SK-N-SH (cell line): ENCODE data around the gene MIS12. TPM values are rescaled to one million over a fixed set of nuclear protein-coding genes. Genes with fewer than 3 reads are reported as not detected.

Experiments
- CTCF ChIA-PET: fragments of 300-600, 350-600 bp; formaldehyde crosslinking; extraction: SDS; loops from one replicate; lab custom pipeline; 2021; lab: Yijun Ruan, JAX
- POLR2A ChIA-PET: fragments of 350-600 bp; sonication (Branson Sonifier 250); formaldehyde crosslinking; extraction: SDS; loops from one replicate; lab custom pipeline; 2020; ENCODE audit warnings: antibody characterized with exemption, inconsistent platforms; lab: Yijun Ruan, JAX
- DNase-seq: peaks from one replicate; pipeline ENCODE4 v3.0.0; 2012
- H2AFZ ChIP-seq: fragments of 200-600 bp; sonication (generic); 2 replicates; pipeline ENCODE4 v1.8.1; 2016; ENCODE audit warnings: antibody characterized with exemption, mild to moderate bottlenecking, low read depth
- H3F3A ChIP-seq: fragments of 200-600 bp; sonication (generic); replicated peaks from 2 replicates; pipeline ENCODE3; 2016; ENCODE audit warnings: antibody characterized with exemption, mild to moderate bottlenecking; ENCODE audit not compliant: insufficient read depth
- H3K27ac ChIP-seq, 2 experiments: fragments of 200-500 bp in 1 of 2; fragments of 200-600 bp in 1 of 2; sonication (Bioruptor generic) in 1 of 2; sonication (generic), shearing (Covaris generic) in 1 of 2; 2 replicates each; pipeline versions ENCODE4 v1.5.1 to v1.6.1; 2014 to 2016; ENCODE audit warnings: low read depth in 2 of 2, inconsistent platforms in 1 of 2, low read length in 1 of 2, mild to moderate bottlenecking in 1 of 2, mixed read lengths in 1 of 2
- H3K27me3 ChIP-seq: fragments of 200-600 bp; sonication (generic), shearing (Covaris generic); 2 replicates; pipeline ENCODE4 v1.6.1; 2016; ENCODE audit warnings: mixed run types; ENCODE audit not compliant: insufficient read depth
- H3K36me3 ChIP-seq, 2 experiments: fragments of 200-500 bp in 1 of 2; fragments of 200-600 bp in 1 of 2; sonication (Bioruptor generic) in 1 of 2; sonication (generic) in 1 of 2; replicated peaks in 1 of 2; 2 replicates each; pipeline versions ENCODE3 to v1.5.1; 2014 to 2016; ENCODE audit warnings: low read length in 1 of 2, mild to moderate bottlenecking in 1 of 2; ENCODE audit not compliant: insufficient read depth in 2 of 2, control insufficient read depth in 1 of 2
- H3K4me1 ChIP-seq, 2 experiments: fragments of 200-500 bp in 1 of 2; fragments of 200-600 bp in 1 of 2; sonication (Bioruptor generic) in 1 of 2; sonication (generic), shearing (Covaris generic) in 1 of 2; 2 replicates each; pipeline versions ENCODE4 v1.5.1 to v1.6.1; 2014 to 2016; ENCODE audit warnings: low read depth in 1 of 2, low read length in 1 of 2, mixed run types in 1 of 2; ENCODE audit not compliant: insufficient read depth in 2 of 2, control insufficient read depth in 1 of 2
- H3K4me2 ChIP-seq: fragments of 200-600 bp; sonication (generic), shearing (Covaris generic); 2 replicates; pipeline ENCODE4 v1.6.1; 2017; ENCODE audit warnings: mixed run types
- H3K4me3 ChIP-seq, 2 experiments: fragments of 200-500 bp in 1 of 2; fragments of 200-600 bp in 1 of 2; sonication (Bioruptor generic) in 1 of 2; sonication (generic), shearing (Covaris generic) in 1 of 2; 2 replicates each; pipeline versions ENCODE4 v1.5.1 to v1.8.1; 2014 to 2016; ENCODE audit warnings: low read depth in 2 of 2, inconsistent platforms in 1 of 2, low read length in 1 of 2, mild to moderate bottlenecking in 1 of 2, mixed read lengths in 1 of 2, moderate library complexity in 1 of 2
- H3K79me2 ChIP-seq: fragments of 200-600 bp; sonication (generic); 2 replicates; pipeline ENCODE4 v1.8.1; 2017; ENCODE audit warnings: mild to moderate bottlenecking; ENCODE audit not compliant: insufficient read depth
- H3K9ac ChIP-seq: fragments of 200-600 bp; sonication (generic); 2 replicates; pipeline ENCODE4 v1.6.1; 2017; ENCODE audit warnings: mixed run types
- H3K9me2 ChIP-seq: fragments of 200-600 bp; sonication (generic); 2 replicates; pipeline ENCODE4 v1.6.1; 2017; ENCODE audit warnings: mixed run types
- H3K9me3 ChIP-seq: fragments of 200-600 bp; sonication (generic); 2 replicates; pipeline ENCODE4 v1.6.1; 2017; ENCODE audit warnings: mixed run types, mild to moderate bottlenecking, moderate library complexity
- H4K20me1 ChIP-seq: fragments of 200-600 bp; sonication (generic); 2 replicates; pipeline ENCODE4 v1.6.1; 2017; ENCODE audit warnings: mild to moderate bottlenecking, mixed run types; ENCODE audit not compliant: insufficient read depth
- EP300 ChIP-seq, 2 experiments: IDR thresholded peaks; 2 replicates each; pipeline versions ENCODE4 v1.4.0 to v1.6.1; 2012; ENCODE audit warnings: borderline replicate concordance in 1 of 2, low read depth in 1 of 2, low read length in 1 of 2
- EZH2phosphoT487 ChIP-seq: fragments of 200-600 bp; sonication (generic); IDR thresholded peaks from 2 replicates; pipeline ENCODE4 v1.6.1; 2017; ENCODE audit warnings: low read depth, mixed run types, mild to moderate bottlenecking, antibody characterized with exemption, moderate library complexity, borderline replicate concordance
- FOSL2 ChIP-seq: IDR thresholded peaks from 2 replicates; pipeline ENCODE4 v1.4.0; 2012; ENCODE audit warnings: low read depth, mild to moderate bottlenecking, moderate library complexity, borderline replicate concordance
- FOXJ3 ChIP-seq: sonication (generic); formaldehyde crosslinking; IDR thresholded peaks from 2 replicates; pipeline ENCODE4 v1.5.1; 2020; ENCODE audit warnings: mild to moderate bottlenecking, missing genetic modification reagents
- GABPA ChIP-seq: IDR thresholded peaks from 2 replicates; pipeline ENCODE4 v1.4.0; 2012; ENCODE audit warnings: low read depth, mild to moderate bottlenecking
- GATA2 ChIP-seq: sonication (generic); formaldehyde crosslinking; IDR thresholded peaks from 2 replicates; pipeline ENCODE4 v1.5.0; 2020; ENCODE audit warnings: mild to moderate bottlenecking, missing genetic modification reagents
- IRF3 ChIP-seq: fragments of 150-350 bp; IDR thresholded peaks from 2 replicates; pipeline ENCODE4 v1.6.1; 2016; ENCODE audit warnings: mild to moderate bottlenecking, low read depth, low read length
- JUND ChIP-seq: IDR thresholded peaks from 2 replicates; pipeline ENCODE4 v1.4.0; 2012
- MAX ChIP-seq: IDR thresholded peaks from 2 replicates; pipeline ENCODE4 v1.4.0; 2012; ENCODE audit warnings: low read depth
- NRF1 ChIP-seq: IDR thresholded peaks from 2 replicates; pipeline ENCODE4 v1.6.1; 2012; ENCODE audit warnings: low read depth, mild to moderate bottlenecking, low read length
- RAD21 ChIP-seq: IDR thresholded peaks from 2 replicates; pipeline ENCODE4 v1.6.1; 2012; ENCODE audit warnings: mild to moderate bottlenecking, low read length
- RFX5 ChIP-seq: IDR thresholded peaks from 2 replicates; pipeline ENCODE4 v1.6.1; 2012; ENCODE audit warnings: mild to moderate bottlenecking, improper control_type of control experiment, low read length
- SMC3 ChIP-seq: IDR thresholded peaks from 2 replicates; pipeline ENCODE4 v1.6.1; 2012; ENCODE audit warnings: low read depth, low read length, improper control_type of control experiment
- TAF1 ChIP-seq: IDR thresholded peaks from 2 replicates; pipeline ENCODE4 v1.6.1; 2012; ENCODE audit warnings: low read depth, mild to moderate bottlenecking, low read length, moderate library complexity, borderline replicate concordance
- USF1 ChIP-seq: IDR thresholded peaks from 2 replicates; pipeline ENCODE4 v1.4.0; 2012; ENCODE audit warnings: low read depth, borderline replicate concordance
- USF2 ChIP-seq: fragments of 150-350 bp; IDR thresholded peaks from 2 replicates; pipeline ENCODE4 v1.6.1; 2017; ENCODE audit warnings: antibody characterized with exemption, low read length, low read depth, borderline replicate concordance
- WGBS: methylation state at CpG from one replicate; pipeline ENCODE4 v1.1.6; 2017; ENCODE audit warnings: low lambda C conversion rate; 5-methylcytosine and 5-hydroxymethylcytosine counted together
- polyA plus RNA-seq, 3 experiments: library from polyadenylated mRNA; depleted of rRNA; stranded (reverse); fragments of >200 nt; gene quantifications; 2 replicates each; pipeline ENCODE4 v1.2.3, GENCODE V29; 2012

Gene MIS12
- polyA plus RNA-seq, 1 of the 3 experiments (the other 2 are of a cell fraction) = 9.3 TPM

GRCh38 chr17:5536866-5537650, 50.7 kb downstream of the MIS12 start:
- H3K36me3 ChIP-seq = peaks cover 0 to 3% of the 10 kb centered on the region in 2 experiments

GRCh38 chr17:5539286-5539685, 52.9 kb downstream of the MIS12 start:
- ChIA-PET CTCF (no interaction called here), POLR2A (no interaction called here)
- Histone ChIP-seq H3K27me3 (no peaks in the 10 kb centered on the region), H3K4me1 (no peaks in the 10 kb centered on the region), H3K9me3 (no peaks in the 10 kb centered on the region), H3K4me2 (no peak overlapping the region), H3K27ac (no peak overlapping the region), H3K4me3 (no peak overlapping the region), H2AFZ (no peak overlapping the region), H3K9ac (no peak overlapping the region), H4K20me1 (no peaks in the 10 kb centered on the region), H3K36me3 (peaks cover 0 to 3% of the 10 kb centered on the region in 2 experiments), H3K79me2 (no peaks in the 10 kb centered on the region), H3F3A (no peaks in the 10 kb centered on the region), H3K9me2 (no peaks in the 10 kb centered on the region)
- DNase-seq = no peak
- WGBS = 90% methylated on average over 7 of the region's 8 CpGs
- TF ChIP-seq FOSL2 = no peak
- TF ChIP-seq USF1 = no peak
- no peak for TF ChIP-seq RFX5
- no peak for TF ChIP-seq GATA2
- no peak for TF ChIP-seq JUND
- TF ChIP-seq RAD21 = no peak
- TF ChIP-seq USF2 = no peak
- no peak for TF ChIP-seq TAF1

More at GRCh38 chr17:5536866-5537650, 50.7 kb downstream of the MIS12 start:
- H3K27me3 ChIP-seq = no peaks in the 10 kb centered on the region
- ChIA-PET CTCF (no interaction called here), POLR2A (no interaction called here)
- H3K9me3 ChIP-seq = no peaks in the 10 kb centered on the region
- H3K79me2 ChIP-seq = no peaks in the 10 kb centered on the region
- no peak overlapping the region for H3K27ac ChIP-seq
- H2AFZ ChIP-seq = no peak overlapping the region
- no peak overlapping the region for H3K4me2 ChIP-seq
- no peaks in the 10 kb centered on the region for H3F3A ChIP-seq
- no peak overlapping the region for H3K4me3 ChIP-seq
- H3K9me2 ChIP-seq = no peaks in the 10 kb centered on the region
- no peaks in the 10 kb centered on the region for H4K20me1 ChIP-seq
- 94% methylated on average over 10 of the region's 11 CpGs for WGBS
- no peak overlapping the region for H3K9ac ChIP-seq
- DNase-seq = no peak
- no peaks in the 10 kb centered on the region for H3K4me1 ChIP-seq
- TF ChIP-seq EZH2phosphoT487 (no peak), NRF1 (no peak), USF1 (no peak), SMC3 (no peak), USF2 (no peak), RFX5 (no peak), EP300 (IDR thresholded peaks at IDR 0.05; ENCODE audit: borderline replicate concordance in 1 of 2, low read depth in 1 of 2, low read length in 1 of 2) (no peak), MAX (no peak), FOXJ3 (CRISPR knock-in tag) (no peak), IRF3 (no peak), GABPA (no peak)
